HEK293 (cell line): ENCODE data around the gene MRPL51.

ENCODE experiments used
- EGR2 ChIP-seq: fragments of 450-650 bp; formaldehyde crosslinking; IDR thresholded peaks from 2 replicates; pipeline ENCODE4 v1.5.1; 2016; ENCODE audit warnings: low read depth, missing biosample characterization, missing genetic modification characterization
- FEZF1 ChIP-seq: fragments of 450-650 bp; formaldehyde crosslinking; IDR thresholded peaks from 2 replicates; pipeline ENCODE4 v1.5.1; 2016; ENCODE audit warnings: missing biosample characterization, missing genetic modification characterization
- HOXA7 ChIP-seq: sonication (generic); formaldehyde crosslinking; IDR thresholded peaks from 2 replicates; pipeline ENCODE4 v1.8.1; 2022; ENCODE audit warnings: missing genetic modification reagents, borderline replicate concordance
- HOXD13 ChIP-seq: sonication (generic); formaldehyde crosslinking; IDR thresholded peaks from 2 replicates; pipeline ENCODE4 v1.8.0; 2022; ENCODE audit warnings: missing genetic modification reagents, borderline replicate concordance
- MZF1 ChIP-seq: fragments of 450-650 bp; formaldehyde crosslinking; IDR thresholded peaks from 2 replicates; pipeline ENCODE4 v1.5.1; 2017; ENCODE audit warnings: missing biosample characterization, missing genetic modification characterization, borderline replicate concordance
- OSR2 ChIP-seq: fragments of 450-650 bp; formaldehyde crosslinking; IDR thresholded peaks from 2 replicates; pipeline ENCODE4 v1.5.1; 2016; ENCODE audit warnings: missing biosample characterization, missing genetic modification characterization
- PRDM1 ChIP-seq: fragments of 450-650 bp; formaldehyde crosslinking; IDR thresholded peaks from 2 replicates; pipeline ENCODE4; 2016; ENCODE audit warnings: missing biosample characterization, missing genetic modification characterization
- SETDB1 ChIP-seq: IDR thresholded peaks from one replicate; pipeline ENCODE4 v1.6.1; 2017; ENCODE audit warnings: mild to moderate bottlenecking, low read length, moderate library complexity, mixed read lengths; ENCODE audit not compliant: insufficient read length
- SP2 ChIP-seq: fragments of 450-650 bp; formaldehyde crosslinking; IDR thresholded peaks from 2 replicates; pipeline ENCODE4 v1.5.1; 2016; ENCODE audit warnings: missing biosample characterization, missing genetic modification characterization
- SP3 ChIP-seq: fragments of 450-650 bp; formaldehyde crosslinking; IDR thresholded peaks from 2 replicates; pipeline ENCODE4 v1.5.1; 2016; ENCODE audit warnings: missing biosample characterization, missing genetic modification characterization
- ZEB2 ChIP-seq: fragments of 450-650 bp; formaldehyde crosslinking; IDR thresholded peaks from 2 replicates; pipeline ENCODE4 v1.5.1; 2016; ENCODE audit warnings: missing biosample characterization, missing genetic modification characterization
- ZFP41 ChIP-seq: fragments of 450-650 bp; formaldehyde crosslinking; IDR thresholded peaks from 2 replicates; pipeline ENCODE4 v1.5.1; 2016; ENCODE audit warnings: missing biosample characterization, missing genetic modification characterization, borderline replicate concordance
- ZNF10 ChIP-seq: fragments of 450-650 bp; formaldehyde crosslinking; IDR thresholded peaks from 2 replicates; pipeline ENCODE4 v1.5.1; 2017; ENCODE audit warnings: missing biosample characterization, missing genetic modification characterization
- ZNF138 ChIP-seq: fragments of 450-650 bp; formaldehyde crosslinking; IDR thresholded peaks from 2 replicates; pipeline ENCODE4 v1.5.1; 2016; ENCODE audit warnings: missing biosample characterization, missing genetic modification characterization, borderline replicate concordance
- ZNF211 ChIP-seq: fragments of 450-650 bp; formaldehyde crosslinking; IDR thresholded peaks from 2 replicates; pipeline ENCODE4 v1.5.1; 2016; ENCODE audit warnings: low read depth, missing biosample characterization, missing genetic modification characterization
- ZNF292 ChIP-seq: fragments of 450-650 bp; formaldehyde crosslinking; IDR thresholded peaks from 2 replicates; pipeline ENCODE4 v1.5.1; 2016; ENCODE audit warnings: low read depth, missing biosample characterization, missing genetic modification characterization, borderline replicate concordance
- ZNF341 ChIP-seq: fragments of 450-650 bp; formaldehyde crosslinking; IDR thresholded peaks from 2 replicates; pipeline ENCODE4; 2016; ENCODE audit warnings: low read depth, missing biosample characterization, missing genetic modification characterization
- ZNF350 ChIP-seq: fragments of 450-650 bp; formaldehyde crosslinking; IDR thresholded peaks from 2 replicates; pipeline ENCODE4 v1.5.0; 2017; ENCODE audit warnings: missing biosample characterization, mild to moderate bottlenecking, missing genetic modification characterization
- ZNF404 ChIP-seq: fragments of 450-650 bp; formaldehyde crosslinking; IDR thresholded peaks from 2 replicates; pipeline ENCODE4 v1.5.1; 2017; ENCODE audit warnings: missing biosample characterization, missing genetic modification characterization
- ZNF514 ChIP-seq: fragments of 450-650 bp; formaldehyde crosslinking; IDR thresholded peaks from 2 replicates; pipeline ENCODE4 v1.5.1; 2016; ENCODE audit warnings: missing biosample characterization, missing genetic modification characterization
- ZNF561 ChIP-seq: fragments of 450-650 bp; IDR thresholded peaks from 2 replicates; pipeline ENCODE4 v1.5.1; 2018; ENCODE audit warnings: missing biosample characterization, missing genetic modification characterization, borderline replicate concordance
- TF ChIP-seq, protein P1 (sequence below): fragments of 450-650 bp; formaldehyde crosslinking; IDR thresholded peaks from 2 replicates; pipeline ENCODE4 v1.5.1; 2016; ENCODE audit warnings: missing biosample characterization, missing genetic modification characterization
- TF ChIP-seq, protein P2 (sequence below): fragments of 450-650 bp; formaldehyde crosslinking; IDR thresholded peaks from 2 replicates; pipeline ENCODE4 v1.5.1; 2016; ENCODE audit warnings: missing biosample characterization, missing genetic modification characterization
- TF ChIP-seq, protein P3 (sequence below): fragments of 450-650 bp; formaldehyde crosslinking; IDR thresholded peaks from 2 replicates; pipeline ENCODE4 v1.5.1; 2017; ENCODE audit warnings: missing biosample characterization, missing genetic modification characterization
- TF ChIP-seq, protein P4 (sequence below): fragments of 450-650 bp; formaldehyde crosslinking; IDR thresholded peaks from 2 replicates; pipeline ENCODE4 v1.5.1; 2016; ENCODE audit warnings: missing biosample characterization, missing genetic modification characterization, borderline replicate concordance
- TF ChIP-seq, protein P5 (sequence below): fragments of 450-650 bp; formaldehyde crosslinking; IDR thresholded peaks from 2 replicates; pipeline ENCODE4 v1.5.1; 2017; ENCODE audit warnings: missing biosample characterization, missing genetic modification characterization

The MRPL51 gene

DNA sequence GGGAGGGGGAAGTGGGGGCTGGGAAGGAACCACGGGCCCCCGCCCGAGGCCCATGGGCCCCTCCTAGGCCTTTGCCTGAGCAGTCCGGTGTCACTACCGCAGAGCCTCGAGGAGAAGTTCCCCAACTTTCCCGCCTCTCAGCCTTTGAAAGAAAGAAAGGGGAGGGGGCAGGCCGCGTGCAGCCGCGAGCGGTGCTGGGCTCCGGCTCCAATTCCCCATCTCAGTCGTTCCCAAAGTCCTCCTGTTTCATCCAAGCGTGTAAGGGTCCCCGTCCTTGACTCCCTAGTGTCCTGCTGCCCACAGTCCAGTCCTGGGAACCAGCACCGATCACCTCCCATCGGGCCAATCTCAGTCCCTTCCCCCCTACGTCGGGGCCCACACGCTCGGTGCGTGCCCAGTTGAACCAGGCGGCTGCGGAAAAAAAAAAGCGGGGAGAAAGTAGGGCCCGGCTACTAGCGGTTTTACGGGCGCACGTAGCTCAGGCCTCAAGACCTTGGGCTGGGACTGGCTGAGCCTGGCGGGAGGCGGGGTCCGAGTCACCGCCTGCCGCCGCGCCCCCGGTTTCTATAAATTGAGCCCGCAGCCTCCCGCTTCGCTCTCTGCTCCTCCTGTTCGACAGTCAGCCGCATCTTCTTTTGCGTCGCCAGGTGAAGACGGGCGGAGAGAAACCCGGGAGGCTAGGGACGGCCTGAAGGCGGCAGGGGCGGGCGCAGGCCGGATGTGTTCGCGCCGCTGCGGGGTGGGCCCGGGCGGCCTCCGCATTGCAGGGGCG lies 41.0 kb upstream of the MRPL51 start, which contains the start of gene GAPDH (continued):
- TF ChIP-seq, protein P1, sequence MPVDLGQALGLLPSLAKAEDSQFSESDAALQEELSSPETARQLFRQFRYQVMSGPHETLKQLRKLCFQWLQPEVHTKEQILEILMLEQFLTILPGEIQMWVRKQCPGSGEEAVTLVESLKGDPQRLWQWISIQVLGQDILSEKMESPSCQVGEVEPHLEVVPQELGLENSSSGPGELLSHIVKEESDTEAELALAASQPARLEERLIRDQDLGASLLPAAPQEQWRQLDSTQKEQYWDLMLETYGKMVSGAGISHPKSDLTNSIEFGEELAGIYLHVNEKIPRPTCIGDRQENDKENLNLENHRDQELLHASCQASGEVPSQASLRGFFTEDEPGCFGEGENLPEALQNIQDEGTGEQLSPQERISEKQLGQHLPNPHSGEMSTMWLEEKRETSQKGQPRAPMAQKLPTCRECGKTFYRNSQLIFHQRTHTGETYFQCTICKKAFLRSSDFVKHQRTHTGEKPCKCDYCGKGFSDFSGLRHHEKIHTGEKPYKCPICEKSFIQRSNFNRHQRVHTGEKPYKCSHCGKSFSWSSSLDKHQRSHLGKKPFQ (tag by site-specific recombination): no peak
- TF ChIP-seq ZEB2 (tag by site-specific recombination) (peak; percentile 93), ZNF211 (no peak), MZF1 (tag by site-specific recombination) (peak; percentile 37), HOXA7 (no peak), SETDB1 (no peak), ZNF561 (tag by site-specific recombination) (peak; percentile 58; the same call in 1 of the 2 replicates), ZNF341 (peak; percentile 71), FEZF1 (tag by site-specific recombination) (no peak), SP3 (peak; percentile 62; the same call in 1 of the 2 replicates), HOXD13 (CRISPR knock-in tag) (peak; percentile 48; the same call in 1 of the 2 replicates), EGR2 (peak; percentile 89), ZNF514 (tag by site-specific recombination) (no peak), ZNF138 (tag by site-specific recombination) (no peak), ZNF10 (tag by site-specific recombination) (peak; percentile 31), ZNF350 (tag by site-specific recombination) (no peak), ZFP41 (no peak), ZNF292 (tag by site-specific recombination) (no peak), ZNF404 (tag by site-specific recombination) (no peak), SP2 (tag by site-specific recombination) (peak; percentile 80), OSR2 (tag by site-specific recombination) (peak; percentile 7; the same call in 1 of the 2 replicates), PRDM1 (peak; percentile 88)
- TF ChIP-seq, protein P2, sequence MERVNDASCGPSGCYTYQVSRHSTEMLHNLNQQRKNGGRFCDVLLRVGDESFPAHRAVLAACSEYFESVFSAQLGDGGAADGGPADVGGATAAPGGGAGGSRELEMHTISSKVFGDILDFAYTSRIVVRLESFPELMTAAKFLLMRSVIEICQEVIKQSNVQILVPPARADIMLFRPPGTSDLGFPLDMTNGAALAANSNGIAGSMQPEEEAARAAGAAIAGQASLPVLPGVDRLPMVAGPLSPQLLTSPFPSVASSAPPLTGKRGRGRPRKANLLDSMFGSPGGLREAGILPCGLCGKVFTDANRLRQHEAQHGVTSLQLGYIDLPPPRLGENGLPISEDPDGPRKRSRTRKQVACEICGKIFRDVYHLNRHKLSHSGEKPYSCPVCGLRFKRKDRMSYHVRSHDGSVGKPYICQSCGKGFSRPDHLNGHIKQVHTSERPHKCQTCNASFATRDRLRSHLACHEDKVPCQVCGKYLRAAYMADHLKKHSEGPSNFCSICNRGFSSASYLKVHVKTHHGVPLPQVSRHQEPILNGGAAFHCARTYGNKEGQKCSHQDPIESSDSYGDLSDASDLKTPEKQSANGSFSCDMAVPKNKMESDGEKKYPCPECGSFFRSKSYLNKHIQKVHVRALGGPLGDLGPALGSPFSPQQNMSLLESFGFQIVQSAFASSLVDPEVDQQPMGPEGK (tag by site-specific recombination): peak; percentile 26
- TF ChIP-seq, protein P3, sequence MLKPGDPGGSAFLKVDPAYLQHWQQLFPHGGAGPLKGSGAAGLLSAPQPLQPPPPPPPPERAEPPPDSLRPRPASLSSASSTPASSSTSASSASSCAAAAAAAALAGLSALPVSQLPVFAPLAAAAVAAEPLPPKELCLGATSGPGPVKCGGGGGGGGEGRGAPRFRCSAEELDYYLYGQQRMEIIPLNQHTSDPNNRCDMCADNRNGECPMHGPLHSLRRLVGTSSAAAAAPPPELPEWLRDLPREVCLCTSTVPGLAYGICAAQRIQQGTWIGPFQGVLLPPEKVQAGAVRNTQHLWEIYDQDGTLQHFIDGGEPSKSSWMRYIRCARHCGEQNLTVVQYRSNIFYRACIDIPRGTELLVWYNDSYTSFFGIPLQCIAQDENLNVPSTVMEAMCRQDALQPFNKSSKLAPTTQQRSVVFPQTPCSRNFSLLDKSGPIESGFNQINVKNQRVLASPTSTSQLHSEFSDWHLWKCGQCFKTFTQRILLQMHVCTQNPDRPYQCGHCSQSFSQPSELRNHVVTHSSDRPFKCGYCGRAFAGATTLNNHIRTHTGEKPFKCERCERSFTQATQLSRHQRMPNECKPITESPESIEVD (tag by site-specific recombination): no peak
- TF ChIP-seq, protein P4, sequence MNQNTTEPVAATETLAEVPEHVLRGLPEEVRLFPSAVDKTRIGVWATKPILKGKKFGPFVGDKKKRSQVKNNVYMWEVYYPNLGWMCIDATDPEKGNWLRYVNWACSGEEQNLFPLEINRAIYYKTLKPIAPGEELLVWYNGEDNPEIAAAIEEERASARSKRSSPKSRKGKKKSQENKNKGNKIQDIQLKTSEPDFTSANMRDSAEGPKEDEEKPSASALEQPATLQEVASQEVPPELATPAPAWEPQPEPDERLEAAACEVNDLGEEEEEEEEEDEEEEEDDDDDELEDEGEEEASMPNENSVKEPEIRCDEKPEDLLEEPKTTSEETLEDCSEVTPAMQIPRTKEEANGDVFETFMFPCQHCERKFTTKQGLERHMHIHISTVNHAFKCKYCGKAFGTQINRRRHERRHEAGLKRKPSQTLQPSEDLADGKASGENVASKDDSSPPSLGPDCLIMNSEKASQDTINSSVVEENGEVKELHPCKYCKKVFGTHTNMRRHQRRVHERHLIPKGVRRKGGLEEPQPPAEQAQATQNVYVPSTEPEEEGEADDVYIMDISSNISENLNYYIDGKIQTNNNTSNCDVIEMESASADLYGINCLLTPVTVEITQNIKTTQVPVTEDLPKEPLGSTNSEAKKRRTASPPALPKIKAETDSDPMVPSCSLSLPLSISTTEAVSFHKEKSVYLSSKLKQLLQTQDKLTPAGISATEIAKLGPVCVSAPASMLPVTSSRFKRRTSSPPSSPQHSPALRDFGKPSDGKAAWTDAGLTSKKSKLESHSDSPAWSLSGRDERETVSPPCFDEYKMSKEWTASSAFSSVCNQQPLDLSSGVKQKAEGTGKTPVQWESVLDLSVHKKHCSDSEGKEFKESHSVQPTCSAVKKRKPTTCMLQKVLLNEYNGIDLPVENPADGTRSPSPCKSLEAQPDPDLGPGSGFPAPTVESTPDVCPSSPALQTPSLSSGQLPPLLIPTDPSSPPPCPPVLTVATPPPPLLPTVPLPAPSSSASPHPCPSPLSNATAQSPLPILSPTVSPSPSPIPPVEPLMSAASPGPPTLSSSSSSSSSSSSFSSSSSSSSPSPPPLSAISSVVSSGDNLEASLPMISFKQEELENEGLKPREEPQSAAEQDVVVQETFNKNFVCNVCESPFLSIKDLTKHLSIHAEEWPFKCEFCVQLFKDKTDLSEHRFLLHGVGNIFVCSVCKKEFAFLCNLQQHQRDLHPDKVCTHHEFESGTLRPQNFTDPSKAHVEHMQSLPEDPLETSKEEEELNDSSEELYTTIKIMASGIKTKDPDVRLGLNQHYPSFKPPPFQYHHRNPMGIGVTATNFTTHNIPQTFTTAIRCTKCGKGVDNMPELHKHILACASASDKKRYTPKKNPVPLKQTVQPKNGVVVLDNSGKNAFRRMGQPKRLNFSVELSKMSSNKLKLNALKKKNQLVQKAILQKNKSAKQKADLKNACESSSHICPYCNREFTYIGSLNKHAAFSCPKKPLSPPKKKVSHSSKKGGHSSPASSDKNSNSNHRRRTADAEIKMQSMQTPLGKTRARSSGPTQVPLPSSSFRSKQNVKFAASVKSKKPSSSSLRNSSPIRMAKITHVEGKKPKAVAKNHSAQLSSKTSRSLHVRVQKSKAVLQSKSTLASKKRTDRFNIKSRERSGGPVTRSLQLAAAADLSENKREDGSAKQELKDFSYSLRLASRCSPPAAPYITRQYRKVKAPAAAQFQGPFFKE (tag by site-specific recombination): no peak
- TF ChIP-seq, protein P5, sequence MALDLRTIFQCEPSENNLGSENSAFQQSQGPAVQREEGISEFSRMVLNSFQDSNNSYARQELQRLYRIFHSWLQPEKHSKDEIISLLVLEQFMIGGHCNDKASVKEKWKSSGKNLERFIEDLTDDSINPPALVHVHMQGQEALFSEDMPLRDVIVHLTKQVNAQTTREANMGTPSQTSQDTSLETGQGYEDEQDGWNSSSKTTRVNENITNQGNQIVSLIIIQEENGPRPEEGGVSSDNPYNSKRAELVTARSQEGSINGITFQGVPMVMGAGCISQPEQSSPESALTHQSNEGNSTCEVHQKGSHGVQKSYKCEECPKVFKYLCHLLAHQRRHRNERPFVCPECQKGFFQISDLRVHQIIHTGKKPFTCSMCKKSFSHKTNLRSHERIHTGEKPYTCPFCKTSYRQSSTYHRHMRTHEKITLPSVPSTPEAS (tag by site-specific recombination): 0 out of 2 replicates have a peak, but pooled peaks have one; percentile 10
